GM23338 (cell line): ENCODE results near the gene SERGEF. TPM values are rescaled to one million over a fixed set of nuclear protein-coding genes. Genes with fewer than 3 reads are reported as not detected.

ENCODE experiments used
- ATAC-seq: fragments of 200-7000 bp; cut with Tn5 transposase; 3 replicates; pipeline ENCODE4 v1.9.1; 2020
- DNase-seq: peaks from one replicate; pipeline ENCODE4 v3.0.0-alpha.2; 2015; ENCODE audit warnings: low spot score
- H2AFZ ChIP-seq: fragments of 200-600 bp; sonication (generic); 2 replicates; pipeline ENCODE4 v1.8.0; 2016; ENCODE audit warnings: antibody characterized with exemption, mild to moderate bottlenecking, moderate library complexity
- H3F3A ChIP-seq: fragments of 200-600 bp; sonication (generic); replicated peaks from 2 replicates; pipeline ENCODE4 v1.8.0; 2017; ENCODE audit warnings: antibody characterized with exemption, mixed run types, low read depth
- H3K27ac ChIP-seq: fragments of 200-600 bp; sonication (generic); 2 replicates; pipeline ENCODE4 v1.6.1; 2016; ENCODE audit warnings: low read depth
- H3K27me3 ChIP-seq: fragments of 200-600 bp; sonication (generic); 2 replicates; pipeline ENCODE4 v1.8.0; 2016; ENCODE audit warnings: mild to moderate bottlenecking, mixed run types, moderate library complexity; ENCODE audit not compliant: insufficient read depth
- H3K36me3 ChIP-seq: fragments of 200-600 bp; sonication (generic); 2 replicates; pipeline ENCODE4 v1.8.0; 2016; ENCODE audit warnings: mild to moderate bottlenecking; ENCODE audit not compliant: insufficient read depth
- H3K4me1 ChIP-seq: fragments of 200-600 bp; sonication (generic); 2 replicates; pipeline ENCODE4 v1.8.0; 2016; ENCODE audit warnings: mild to moderate bottlenecking, moderate library complexity; ENCODE audit not compliant: insufficient read depth
- H3K4me2 ChIP-seq: fragments of 200-600 bp; sonication (generic); 2 replicates; pipeline ENCODE4 v1.7.1; 2017; ENCODE audit warnings: mixed run types
- H3K4me3 ChIP-seq: fragments of 200-600 bp; sonication (generic); 2 replicates; pipeline ENCODE4 v1.6.1; 2016; ENCODE audit warnings: mixed run types
- H3K79me2 ChIP-seq: fragments of 200-600 bp; sonication (generic); replicated peaks from 2 replicates; pipeline ENCODE4 v1.8.0; 2017; ENCODE audit warnings: mild to moderate bottlenecking; ENCODE audit not compliant: insufficient read depth
- H3K9me2 ChIP-seq: fragments of 200-600 bp; sonication (generic); 2 replicates; pipeline ENCODE4 v1.8.0; 2017; ENCODE audit not compliant: insufficient read depth
- H4K20me1 ChIP-seq: fragments of 200-600 bp; sonication (generic); replicated peaks from 2 replicates; pipeline ENCODE4 v1.8.0; 2017; ENCODE audit warnings: mild to moderate bottlenecking; ENCODE audit not compliant: insufficient read depth
- H3K27ac Mint-ChIP-seq: 2 replicates; pipeline ENCODE4 v1.8.0; 2020; ENCODE audit warnings: inconsistent platforms, mild to moderate bottlenecking, moderate library complexity, mixed read lengths
- H3K27me3 Mint-ChIP-seq: 3 replicates; pipeline ENCODE4 v1.8.0; 2022; ENCODE audit warnings: low read depth, mild to moderate bottlenecking, moderate library complexity, mixed read lengths, inconsistent platforms; ENCODE audit not compliant: insufficient read depth, poor library complexity
- H3K36me3 Mint-ChIP-seq: 3 replicates; pipeline ENCODE4 v1.8.0; 2021; ENCODE audit warnings: low read depth, mild to moderate bottlenecking, inconsistent platforms, moderate library complexity, mixed read lengths
- H3K4me1 Mint-ChIP-seq: 3 replicates; pipeline ENCODE4 v1.8.0; 2020; ENCODE audit warnings: mild to moderate bottlenecking, inconsistent platforms, mixed read lengths
- H3K4me3 Mint-ChIP-seq: 3 replicates; pipeline ENCODE4 v1.8.0; 2021; ENCODE audit warnings: moderate library complexity, mild to moderate bottlenecking, inconsistent platforms, mixed read lengths
- H3K9me3 Mint-ChIP-seq: 3 replicates; pipeline ENCODE4 v1.8.0; 2020; ENCODE audit warnings: moderate library complexity, mild to moderate bottlenecking, inconsistent platforms, mixed read lengths
- CREB1 ChIP-seq: fragments of 250-450 bp; sonication (Bioruptor Pico); IDR thresholded peaks from 2 replicates; pipeline ENCODE4 v1.5.0; 2020; ENCODE audit warnings: low read depth, mild to moderate bottlenecking, moderate library complexity
- EZH2 ChIP-seq: fragments of 200-600 bp; sonication (generic); IDR thresholded peaks from one replicate; pipeline ENCODE4 v1.8.0; 2017; ENCODE audit warnings: antibody characterized with exemption, mild to moderate bottlenecking, low read depth; ENCODE audit not compliant: unreplicated experiment
- JUNB ChIP-seq: IDR thresholded peaks from one replicate; pipeline ENCODE4 v1.6.1; 2016; ENCODE audit warnings: antibody characterized with exemption; ENCODE audit not compliant: unreplicated experiment
- NANOG ChIP-seq: IDR thresholded peaks from 2 replicates; pipeline ENCODE4 v1.6.1; 2016; ENCODE audit warnings: antibody characterized with exemption, borderline replicate concordance
- ZNF114 ChIP-seq: fragments of 250-450 bp; sonication (Bioruptor Pico); IDR thresholded peaks from 2 replicates; pipeline ENCODE4 v1.5.0; 2020; ENCODE audit warnings: mild to moderate bottlenecking, moderate library complexity
- polyA plus RNA-seq: library from polyadenylated mRNA; unstranded; fragments of >200 nt; fragmentation: Nextera tagmentation; extraction: Ambion mirVana; gene quantifications from 2 replicates; pipeline ENCODE4 v1.2.1, GENCODE V29; 2016
- total RNA-seq: library from RNA; depleted of rRNA; stranded (reverse); fragments of >200 nt; shearing (Covaris generic); gene quantifications from 2 replicates; pipeline ENCODE4 v1.2.3, GENCODE V29; 2014
- TF ChIP-seq, protein P1 (sequence below): IDR thresholded peaks from one replicate; pipeline ENCODE4 v1.6.1; 2018; ENCODE audit warnings: antibody characterized with exemption; ENCODE audit not compliant: unreplicated experiment
- TF ChIP-seq, protein P2 (sequence below): IDR thresholded peaks from 2 replicates; pipeline ENCODE4 v1.6.1; 2016; ENCODE audit warnings: antibody characterized with exemption
- TF ChIP-seq, protein P3 (sequence below), 2 experiments: fragments of 200-600 bp in 1 of 2; sonication (generic) in 1 of 2; conservative IDR thresholded peaks; 2 replicates each; pipeline versions ENCODE4 v1.5.1 to v1.6.1; 2016 to 2017; ENCODE audit warnings: antibody characterized with exemption in 2 of 2, low read depth in 2 of 2, mild to moderate bottlenecking in 2 of 2, moderate library complexity in 1 of 2
- TF ChIP-seq, protein P4 (sequence below): fragments of 250-450 bp; sonication (Bioruptor Pico); IDR thresholded peaks from 2 replicates; pipeline ENCODE4 v1.5.0; 2020; ENCODE audit warnings: mild to moderate bottlenecking, moderate library complexity

SERGEF gene
- total and polyA plus RNA-seq, 2 experiments from 2014 or later = 24.2 to 27.9 TPM

DNA sequence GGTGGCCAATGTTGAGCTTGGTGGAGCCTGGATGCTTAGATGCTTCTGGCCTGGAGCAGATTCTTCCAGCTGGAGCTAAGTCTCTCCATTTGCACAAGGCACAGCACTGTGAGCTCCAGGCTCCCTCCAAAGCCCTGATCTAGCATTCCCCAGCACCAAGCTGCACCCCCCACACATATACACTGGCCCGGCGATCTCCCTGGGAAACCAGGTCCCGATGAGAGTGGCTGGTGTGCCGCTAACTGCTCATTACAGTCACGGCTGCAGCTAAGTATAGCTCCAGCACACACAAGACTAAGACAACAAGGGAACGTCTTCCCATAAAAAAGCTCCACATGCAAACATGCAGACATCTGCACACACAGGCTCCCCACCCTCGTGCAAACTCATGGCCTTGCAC is 260.7 kb downstream of the SERGEF start:
- Mint-ChIP-seq H3K36me3 (no peaks in the 10 kb centered on the region), H3K27ac (no peak overlapping the region), H3K4me1 (no peaks in the 10 kb centered on the region; the same call in 2 of the 3 replicates), H3K27me3 (peaks cover 5% of the 10 kb centered on the region), H3K9me3 (no peaks in the 10 kb centered on the region), H3K4me3 (no peak overlapping the region)
- H3F3A ChIP-seq = no peaks in the 10 kb centered on the region
- no peaks in the 10 kb centered on the region for H4K20me1 ChIP-seq
- DNase-seq (no peak), ATAC-seq (no peak)
- H3K36me3 ChIP-seq = no peaks in the 10 kb centered on the region
- no peaks in the 10 kb centered on the region for H3K4me1 ChIP-seq
- H2AFZ ChIP-seq = no peak overlapping the region
- no peaks in the 10 kb centered on the region for H3K27me3 ChIP-seq
- H3K4me3 ChIP-seq = no peak overlapping the region
- no peak overlapping the region for H3K4me2 ChIP-seq
- no peaks in the 10 kb centered on the region for H3K9me2 ChIP-seq
- H3K79me2 ChIP-seq = no peaks in the 10 kb centered on the region
- TF ChIP-seq JUNB (no peak), EZH2 (no peak)
- TF ChIP-seq, protein P1, sequence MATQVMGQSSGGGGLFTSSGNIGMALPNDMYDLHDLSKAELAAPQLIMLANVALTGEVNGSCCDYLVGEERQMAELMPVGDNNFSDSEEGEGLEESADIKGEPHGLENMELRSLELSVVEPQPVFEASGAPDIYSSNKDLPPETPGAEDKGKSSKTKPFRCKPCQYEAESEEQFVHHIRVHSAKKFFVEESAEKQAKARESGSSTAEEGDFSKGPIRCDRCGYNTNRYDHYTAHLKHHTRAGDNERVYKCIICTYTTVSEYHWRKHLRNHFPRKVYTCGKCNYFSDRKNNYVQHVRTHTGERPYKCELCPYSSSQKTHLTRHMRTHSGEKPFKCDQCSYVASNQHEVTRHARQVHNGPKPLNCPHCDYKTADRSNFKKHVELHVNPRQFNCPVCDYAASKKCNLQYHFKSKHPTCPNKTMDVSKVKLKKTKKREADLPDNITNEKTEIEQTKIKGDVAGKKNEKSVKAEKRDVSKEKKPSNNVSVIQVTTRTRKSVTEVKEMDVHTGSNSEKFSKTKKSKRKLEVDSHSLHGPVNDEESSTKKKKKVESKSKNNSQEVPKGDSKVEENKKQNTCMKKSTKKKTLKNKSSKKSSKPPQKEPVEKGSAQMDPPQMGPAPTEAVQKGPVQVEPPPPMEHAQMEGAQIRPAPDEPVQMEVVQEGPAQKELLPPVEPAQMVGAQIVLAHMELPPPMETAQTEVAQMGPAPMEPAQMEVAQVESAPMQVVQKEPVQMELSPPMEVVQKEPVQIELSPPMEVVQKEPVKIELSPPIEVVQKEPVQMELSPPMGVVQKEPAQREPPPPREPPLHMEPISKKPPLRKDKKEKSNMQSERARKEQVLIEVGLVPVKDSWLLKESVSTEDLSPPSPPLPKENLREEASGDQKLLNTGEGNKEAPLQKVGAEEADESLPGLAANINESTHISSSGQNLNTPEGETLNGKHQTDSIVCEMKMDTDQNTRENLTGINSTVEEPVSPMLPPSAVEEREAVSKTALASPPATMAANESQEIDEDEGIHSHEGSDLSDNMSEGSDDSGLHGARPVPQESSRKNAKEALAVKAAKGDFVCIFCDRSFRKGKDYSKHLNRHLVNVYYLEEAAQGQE = no peak
- H3K27ac ChIP-seq = no peak overlapping the region

DNA sequence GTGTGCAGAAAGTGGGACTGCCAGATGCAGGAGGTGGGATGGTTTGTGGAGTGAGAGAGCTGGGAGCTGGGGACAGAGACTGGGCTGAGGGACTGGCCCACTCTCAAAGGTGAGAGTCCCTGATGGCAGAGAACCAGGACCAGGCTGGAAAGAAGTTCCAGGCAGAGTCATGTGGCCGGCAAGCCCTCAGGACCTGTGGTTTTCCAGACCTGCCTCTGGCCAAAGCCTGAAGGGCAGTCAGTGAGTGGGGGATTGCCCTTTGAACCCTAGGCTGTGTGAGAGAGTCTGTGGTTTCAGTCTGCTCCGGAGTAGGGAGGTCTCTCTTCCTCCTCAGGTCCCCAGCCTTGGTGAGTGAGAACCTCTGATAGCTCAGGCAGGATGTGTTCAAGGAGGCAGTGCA is 261.3 kb downstream of the SERGEF start:
- Mint-ChIP-seq H3K27me3 (peaks cover 5% of the 10 kb centered on the region), H3K4me1 (no peaks in the 10 kb centered on the region; the same call in 2 of the 3 replicates), H3K9me3 (no peaks in the 10 kb centered on the region), H3K36me3 (no peaks in the 10 kb centered on the region), H3K4me3 (no peak overlapping the region), H3K27ac (no peak overlapping the region)
- no peaks in the 10 kb centered on the region for H3K27me3 ChIP-seq
- H4K20me1 ChIP-seq = no peaks in the 10 kb centered on the region
- DNase-seq (no peak), ATAC-seq (no peak)
- no peaks in the 10 kb centered on the region for H3K4me1 ChIP-seq
- no peaks in the 10 kb centered on the region for H3K36me3 ChIP-seq
- no peaks in the 10 kb centered on the region for H3F3A ChIP-seq
- H3K4me3 ChIP-seq = no peak overlapping the region
- no peak overlapping the region for H2AFZ ChIP-seq
- no peak overlapping the region for H3K4me2 ChIP-seq
- H3K27ac ChIP-seq = no peak overlapping the region
- H3K9me2 ChIP-seq = no peaks in the 10 kb centered on the region
- H3K79me2 ChIP-seq = no peaks in the 10 kb centered on the region
- no peak for TF ChIP-seq ZNF114 (CRISPR knock-in tag)
- TF ChIP-seq, protein P2, sequence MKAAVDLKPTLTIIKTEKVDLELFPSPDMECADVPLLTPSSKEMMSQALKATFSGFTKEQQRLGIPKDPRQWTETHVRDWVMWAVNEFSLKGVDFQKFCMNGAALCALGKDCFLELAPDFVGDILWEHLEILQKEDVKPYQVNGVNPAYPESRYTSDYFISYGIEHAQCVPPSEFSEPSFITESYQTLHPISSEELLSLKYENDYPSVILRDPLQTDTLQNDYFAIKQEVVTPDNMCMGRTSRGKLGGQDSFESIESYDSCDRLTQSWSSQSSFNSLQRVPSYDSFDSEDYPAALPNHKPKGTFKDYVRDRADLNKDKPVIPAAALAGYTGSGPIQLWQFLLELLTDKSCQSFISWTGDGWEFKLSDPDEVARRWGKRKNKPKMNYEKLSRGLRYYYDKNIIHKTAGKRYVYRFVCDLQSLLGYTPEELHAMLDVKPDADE = no peak
- TF ChIP-seq EZH2 = no peak
- TF ChIP-seq NANOG = no peak
- TF ChIP-seq CREB1 (CRISPR knock-in tag) = no peak
- TF ChIP-seq, protein P3, sequence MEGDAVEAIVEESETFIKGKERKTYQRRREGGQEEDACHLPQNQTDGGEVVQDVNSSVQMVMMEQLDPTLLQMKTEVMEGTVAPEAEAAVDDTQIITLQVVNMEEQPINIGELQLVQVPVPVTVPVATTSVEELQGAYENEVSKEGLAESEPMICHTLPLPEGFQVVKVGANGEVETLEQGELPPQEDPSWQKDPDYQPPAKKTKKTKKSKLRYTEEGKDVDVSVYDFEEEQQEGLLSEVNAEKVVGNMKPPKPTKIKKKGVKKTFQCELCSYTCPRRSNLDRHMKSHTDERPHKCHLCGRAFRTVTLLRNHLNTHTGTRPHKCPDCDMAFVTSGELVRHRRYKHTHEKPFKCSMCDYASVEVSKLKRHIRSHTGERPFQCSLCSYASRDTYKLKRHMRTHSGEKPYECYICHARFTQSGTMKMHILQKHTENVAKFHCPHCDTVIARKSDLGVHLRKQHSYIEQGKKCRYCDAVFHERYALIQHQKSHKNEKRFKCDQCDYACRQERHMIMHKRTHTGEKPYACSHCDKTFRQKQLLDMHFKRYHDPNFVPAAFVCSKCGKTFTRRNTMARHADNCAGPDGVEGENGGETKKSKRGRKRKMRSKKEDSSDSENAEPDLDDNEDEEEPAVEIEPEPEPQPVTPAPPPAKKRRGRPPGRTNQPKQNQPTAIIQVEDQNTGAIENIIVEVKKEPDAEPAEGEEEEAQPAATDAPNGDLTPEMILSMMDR (conservative IDR thresholded peaks at IDR 0.05; ENCODE audit: low read depth in 2 of 2) = no peak
- TF ChIP-seq, protein P4, sequence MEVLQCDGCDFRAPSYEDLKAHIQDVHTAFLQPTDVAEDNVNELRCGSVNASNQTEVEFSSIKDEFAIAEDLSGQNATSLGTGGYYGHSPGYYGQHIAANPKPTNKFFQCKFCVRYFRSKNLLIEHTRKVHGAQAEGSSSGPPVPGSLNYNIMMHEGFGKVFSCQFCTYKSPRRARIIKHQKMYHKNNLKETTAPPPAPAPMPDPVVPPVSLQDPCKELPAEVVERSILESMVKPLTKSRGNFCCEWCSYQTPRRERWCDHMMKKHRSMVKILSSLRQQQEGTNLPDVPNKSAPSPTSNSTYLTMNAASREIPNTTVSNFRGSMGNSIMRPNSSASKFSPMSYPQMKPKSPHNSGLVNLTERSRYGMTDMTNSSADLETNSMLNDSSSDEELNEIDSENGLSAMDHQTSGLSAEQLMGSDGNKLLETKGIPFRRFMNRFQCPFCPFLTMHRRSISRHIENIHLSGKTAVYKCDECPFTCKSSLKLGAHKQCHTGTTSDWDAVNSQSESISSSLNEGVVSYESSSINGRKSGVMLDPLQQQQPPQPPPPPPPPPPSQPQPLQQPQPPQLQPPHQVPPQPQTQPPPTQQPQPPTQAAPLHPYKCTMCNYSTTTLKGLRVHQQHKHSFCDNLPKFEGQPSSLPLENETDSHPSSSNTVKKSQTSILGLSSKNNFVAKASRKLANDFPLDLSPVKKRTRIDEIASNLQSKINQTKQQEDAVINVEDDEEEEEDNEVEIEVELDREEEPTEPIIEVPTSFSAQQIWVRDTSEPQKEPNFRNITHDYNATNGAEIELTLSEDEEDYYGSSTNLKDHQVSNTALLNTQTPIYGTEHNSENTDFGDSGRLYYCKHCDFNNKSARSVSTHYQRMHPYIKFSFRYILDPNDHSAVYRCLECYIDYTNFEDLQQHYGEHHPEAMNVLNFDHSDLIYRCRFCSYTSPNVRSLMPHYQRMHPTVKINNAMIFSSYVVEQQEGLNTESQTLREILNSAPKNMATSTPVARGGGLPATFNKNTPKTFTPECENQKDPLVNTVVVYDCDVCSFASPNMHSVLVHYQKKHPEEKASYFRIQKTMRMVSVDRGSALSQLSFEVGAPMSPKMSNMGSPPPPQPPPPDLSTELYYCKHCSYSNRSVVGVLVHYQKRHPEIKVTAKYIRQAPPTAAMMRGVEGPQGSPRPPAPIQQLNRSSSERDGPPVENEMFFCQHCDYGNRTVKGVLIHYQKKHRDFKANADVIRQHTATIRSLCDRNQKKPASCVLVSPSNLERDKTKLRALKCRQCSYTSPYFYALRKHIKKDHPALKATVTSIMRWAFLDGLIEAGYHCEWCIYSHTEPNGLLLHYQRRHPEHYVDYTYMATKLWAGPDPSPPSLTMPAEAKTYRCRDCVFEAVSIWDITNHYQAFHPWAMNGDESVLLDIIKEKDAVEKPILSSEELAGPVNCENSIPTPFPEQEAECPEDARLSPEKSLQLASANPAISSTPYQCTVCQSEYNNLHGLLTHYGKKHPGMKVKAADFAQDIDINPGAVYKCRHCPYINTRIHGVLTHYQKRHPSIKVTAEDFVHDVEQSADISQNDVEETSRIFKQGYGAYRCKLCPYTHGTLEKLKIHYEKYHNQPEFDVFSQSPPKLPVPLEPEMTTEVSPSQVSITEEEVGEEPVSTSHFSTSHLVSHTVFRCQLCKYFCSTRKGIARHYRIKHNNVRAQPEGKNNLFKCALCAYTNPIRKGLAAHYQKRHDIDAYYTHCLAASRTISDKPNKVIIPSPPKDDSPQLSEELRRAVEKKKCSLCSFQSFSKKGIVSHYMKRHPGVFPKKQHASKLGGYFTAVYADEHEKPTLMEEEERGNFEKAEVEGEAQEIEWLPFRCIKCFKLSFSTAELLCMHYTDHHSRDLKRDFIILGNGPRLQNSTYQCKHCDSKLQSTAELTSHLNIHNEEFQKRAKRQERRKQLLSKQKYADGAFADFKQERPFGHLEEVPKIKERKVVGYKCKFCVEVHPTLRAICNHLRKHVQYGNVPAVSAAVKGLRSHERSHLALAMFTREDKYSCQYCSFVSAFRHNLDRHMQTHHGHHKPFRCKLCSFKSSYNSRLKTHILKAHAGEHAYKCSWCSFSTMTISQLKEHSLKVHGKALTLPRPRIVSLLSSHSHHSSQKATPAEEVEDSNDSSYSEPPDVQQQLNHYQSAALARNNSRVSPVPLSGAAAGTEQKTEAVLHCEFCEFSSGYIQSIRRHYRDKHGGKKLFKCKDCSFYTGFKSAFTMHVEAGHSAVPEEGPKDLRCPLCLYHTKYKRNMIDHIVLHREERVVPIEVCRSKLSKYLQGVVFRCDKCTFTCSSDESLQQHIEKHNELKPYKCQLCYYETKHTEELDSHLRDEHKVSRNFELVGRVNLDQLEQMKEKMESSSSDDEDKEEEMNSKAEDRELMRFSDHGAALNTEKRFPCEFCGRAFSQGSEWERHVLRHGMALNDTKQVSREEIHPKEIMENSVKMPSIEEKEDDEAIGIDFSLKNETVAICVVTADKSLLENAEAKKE = no peak
